Measurements from ENCODE around the gene TIAL1.

The TIAL1 gene, protein sequence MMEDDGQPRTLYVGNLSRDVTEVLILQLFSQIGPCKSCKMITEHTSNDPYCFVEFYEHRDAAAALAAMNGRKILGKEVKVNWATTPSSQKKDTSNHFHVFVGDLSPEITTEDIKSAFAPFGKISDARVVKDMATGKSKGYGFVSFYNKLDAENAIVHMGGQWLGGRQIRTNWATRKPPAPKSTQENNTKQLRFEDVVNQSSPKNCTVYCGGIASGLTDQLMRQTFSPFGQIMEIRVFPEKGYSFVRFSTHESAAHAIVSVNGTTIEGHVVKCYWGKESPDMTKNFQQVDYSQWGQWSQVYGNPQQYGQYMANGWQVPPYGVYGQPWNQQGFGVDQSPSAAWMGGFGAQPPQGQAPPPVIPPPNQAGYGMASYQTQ

GRCh38 chr10:119596537-119597404 lies at the start of gene TIAL1:
Gene TIAL1, minus strand, starts transcription at chr10:119596964. Its CDS starts 499 bp downstream, at chr10:119596465.
- H3K4me3 Mint-ChIP-seq = peak within 1 kb of the TSS; percentile 98 to 99
- H3K27me3 Mint-ChIP-seq = no peaks in the 10 kb centered on the region
- peak within 1 kb of the TSS; percentile 94 to 98 for H3K27ac Mint-ChIP-seq
- H3K9me3 Mint-ChIP-seq = peaks cover 0 to 5% of the 10 kb centered on the region in 2 donors
- DNase-seq (peak; percentile 91 to 94), ATAC-seq (peak; percentile 92)
- peaks cover 47% of the 10 kb centered on the region for H3K4me1 Mint-ChIP-seq

DNA sequence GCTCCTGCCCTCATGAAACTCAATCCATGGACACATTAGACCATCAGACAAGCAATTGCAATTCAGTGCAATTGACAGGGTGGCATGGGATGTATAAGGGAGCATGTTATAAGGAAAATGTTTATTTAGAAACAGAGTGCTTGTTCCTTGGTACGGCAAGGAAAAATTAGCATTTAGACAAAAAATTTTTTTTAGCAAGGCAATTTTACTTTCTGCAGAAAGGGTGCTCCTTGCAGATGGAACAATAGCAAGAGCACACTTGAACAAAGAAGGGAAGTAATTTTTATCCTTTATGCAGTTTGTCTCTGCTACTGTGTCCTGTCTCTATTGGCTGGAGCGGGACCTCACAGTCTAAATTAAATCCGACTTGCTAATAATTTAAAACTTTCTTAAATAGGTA lies 48.2 kb upstream of the TIAL1 start:
- H3K27ac Mint-ChIP-seq = no peak overlapping the region
- peaks cover 0 to 6% of the 10 kb centered on the region in 2 donors for H3K9me3 Mint-ChIP-seq
- DNase-seq (no peak), ATAC-seq (no peak)
- H3K4me1 Mint-ChIP-seq = peaks cover 8% of the 10 kb centered on the region
- no peak overlapping the region for H3K4me3 Mint-ChIP-seq
- H3K27me3 Mint-ChIP-seq = no peaks in the 10 kb centered on the region

- ATAC-seq (no peak), DNase-seq (no peak)
- Mint-ChIP-seq H3K4me1 (peaks cover 8% of the 10 kb centered on the region), H3K4me3 (no peak overlapping the region), H3K9me3 (peaks cover 0 to 6% of the 10 kb centered on the region in 2 donors), H3K27ac (no peak overlapping the region), H3K27me3 (no peaks in the 10 kb centered on the region)
These were observed 47.5 kb upstream of the TIAL1 start for GRCh38 chr10:119644205-119644814.

- Mint-ChIP-seq H3K27me3 (no peaks in the 10 kb centered on the region), H3K4me1 (peaks cover 8% of the 10 kb centered on the region), H3K27ac (no peak overlapping the region), H3K4me3 (no peak overlapping the region), H3K9me3 (peaks cover 0 to 6% of the 10 kb centered on the region in 2 donors)
- ATAC-seq (no peak), DNase-seq (no peak)
These were observed 46.8 kb upstream of the TIAL1 start for GRCh38 chr10:119643306-119644204.

DNA sequence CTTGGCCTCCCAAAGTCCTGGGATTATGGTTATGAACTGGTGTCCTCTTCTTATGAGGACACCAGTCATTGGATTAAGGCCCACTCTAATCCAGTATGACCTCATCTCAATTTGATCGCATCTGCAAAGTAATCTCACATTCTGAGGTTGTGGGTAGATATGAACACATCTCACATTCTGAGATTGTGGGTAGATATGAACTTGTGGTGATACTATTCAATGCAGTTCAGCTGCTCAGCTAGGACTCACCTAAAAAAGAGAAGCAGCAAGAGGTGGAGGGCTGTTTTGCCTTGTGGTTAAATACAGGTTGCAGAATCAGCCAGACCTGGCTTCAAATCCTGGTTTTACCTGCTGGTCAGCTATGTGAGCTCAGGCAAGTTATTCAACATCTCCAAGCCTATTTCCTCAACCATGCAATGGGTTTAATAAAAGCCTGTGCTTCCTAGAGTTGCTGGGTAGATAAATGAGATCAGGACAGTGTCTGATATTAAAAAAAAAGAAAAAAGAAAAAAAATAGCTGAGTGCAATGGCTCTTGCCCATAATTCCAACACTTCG lies 45.9 kb upstream of the TIAL1 start:
- no peak overlapping the region for H3K4me3 Mint-ChIP-seq
- H3K27me3 Mint-ChIP-seq = no peaks in the 10 kb centered on the region
- DNase-seq (no peak), ATAC-seq (peak; percentile 68)
- no peak overlapping the region for H3K27ac Mint-ChIP-seq
- peaks cover 0 to 6% of the 10 kb centered on the region in 2 donors for H3K9me3 Mint-ChIP-seq
- H3K4me1 Mint-ChIP-seq = peaks cover 8% of the 10 kb centered on the region

- Mint-ChIP-seq H3K27ac (no peak overlapping the region), H3K4me3 (no peak overlapping the region), H3K4me1 (peaks cover 8% of the 10 kb centered on the region), H3K9me3 (peaks cover 0 to 3% of the 10 kb centered on the region in 2 donors), H3K27me3 (no peaks in the 10 kb centered on the region)
- DNase-seq = no peak
- ATAC-seq = no peak
These were observed 44.2 kb upstream of the TIAL1 start for GRCh38 chr10:119640875-119641526.

DNA sequence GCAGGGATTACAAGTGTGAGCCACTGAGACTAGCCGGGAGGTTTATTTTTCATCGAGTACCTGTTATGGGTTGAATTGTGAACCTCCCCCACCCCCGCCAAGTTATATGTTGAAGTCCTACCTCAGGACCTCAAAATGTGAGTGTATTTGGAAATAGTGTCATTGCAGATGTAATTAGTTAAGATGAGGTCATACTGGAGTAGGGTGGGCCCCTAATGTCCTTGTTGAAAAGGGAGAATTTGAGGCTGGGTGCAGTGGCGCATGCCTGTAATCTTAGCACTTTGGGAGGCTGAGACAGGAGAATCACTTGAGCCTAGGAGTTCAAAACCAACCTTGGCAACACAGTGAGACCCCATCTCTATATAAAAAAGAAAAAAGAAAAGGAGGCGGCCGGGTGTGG lies 43.6 kb upstream of the TIAL1 start:
- peaks cover 8% of the 10 kb centered on the region for H3K4me1 Mint-ChIP-seq
- no peak overlapping the region for H3K27ac Mint-ChIP-seq
- H3K9me3 Mint-ChIP-seq = no peaks in the 10 kb centered on the region
- H3K27me3 Mint-ChIP-seq = no peaks in the 10 kb centered on the region
- H3K4me3 Mint-ChIP-seq = no peak overlapping the region
- ATAC-seq (no peak), DNase-seq (no peak)

DNA sequence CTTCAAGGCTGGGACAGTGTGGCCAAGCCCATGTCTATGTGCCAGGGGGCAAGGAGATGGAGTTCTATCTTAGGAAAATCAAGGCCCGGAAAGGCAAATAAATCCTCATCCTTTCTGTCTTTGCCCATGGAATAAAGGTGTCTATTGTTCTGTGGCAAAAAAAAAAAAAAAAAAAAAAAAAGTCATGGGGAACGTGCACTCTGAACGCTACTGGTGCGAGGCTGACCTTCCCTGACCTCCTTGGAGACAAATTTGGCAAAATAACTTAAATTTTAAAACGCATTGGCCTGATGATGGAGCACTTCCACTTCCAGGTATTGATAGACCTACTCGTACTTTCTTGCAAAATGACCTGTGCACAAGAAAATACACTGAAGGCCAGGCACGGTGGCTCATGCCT lies 42.2 kb upstream of the TIAL1 start:
- no peak for DNase-seq
- no peak for ATAC-seq
- Mint-ChIP-seq H3K4me1 (peaks cover 8% of the 10 kb centered on the region), H3K4me3 (no peak overlapping the region), H3K27me3 (no peaks in the 10 kb centered on the region), H3K9me3 (no peaks in the 10 kb centered on the region), H3K27ac (no peak overlapping the region)

DNA sequence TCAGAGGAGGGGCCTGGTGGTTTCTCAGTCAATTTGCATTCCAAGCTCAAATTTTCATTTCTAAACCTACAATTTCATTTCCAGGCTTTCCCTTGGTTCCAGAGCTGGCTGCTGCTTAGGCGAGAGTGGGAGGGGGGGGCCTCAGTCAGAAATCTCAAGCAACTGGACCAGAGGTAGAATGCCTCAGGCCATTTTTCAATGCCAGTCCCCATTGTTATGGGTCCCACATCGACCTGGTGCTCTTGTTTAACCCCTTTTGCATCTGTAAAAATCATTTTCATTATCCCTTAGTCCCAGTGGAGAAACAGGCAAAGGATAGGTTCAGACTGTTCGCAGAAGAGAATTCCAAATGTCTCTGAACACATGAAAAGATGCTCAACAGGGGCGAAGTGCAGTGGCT lies 40.9 kb upstream of the TIAL1 start:
- DNase-seq (no peak), ATAC-seq (no peak)
- H3K27me3 Mint-ChIP-seq = no peaks in the 10 kb centered on the region
- H3K4me3 Mint-ChIP-seq = no peak overlapping the region
- peaks cover 5% of the 10 kb centered on the region for H3K4me1 Mint-ChIP-seq
- no peak overlapping the region for H3K27ac Mint-ChIP-seq
- H3K9me3 Mint-ChIP-seq = no peaks in the 10 kb centered on the region

GRCh38 chr10:119634219-119634544 lies 37.4 kb upstream of the TIAL1 start:
- Mint-ChIP-seq H3K27ac (no peak overlapping the region), H3K4me1 (no peaks in the 10 kb centered on the region), H3K27me3 (no peaks in the 10 kb centered on the region), H3K9me3 (no peaks in the 10 kb centered on the region), H3K4me3 (no peak overlapping the region)
- DNase-seq (no peak), ATAC-seq (no peak)

DNA sequence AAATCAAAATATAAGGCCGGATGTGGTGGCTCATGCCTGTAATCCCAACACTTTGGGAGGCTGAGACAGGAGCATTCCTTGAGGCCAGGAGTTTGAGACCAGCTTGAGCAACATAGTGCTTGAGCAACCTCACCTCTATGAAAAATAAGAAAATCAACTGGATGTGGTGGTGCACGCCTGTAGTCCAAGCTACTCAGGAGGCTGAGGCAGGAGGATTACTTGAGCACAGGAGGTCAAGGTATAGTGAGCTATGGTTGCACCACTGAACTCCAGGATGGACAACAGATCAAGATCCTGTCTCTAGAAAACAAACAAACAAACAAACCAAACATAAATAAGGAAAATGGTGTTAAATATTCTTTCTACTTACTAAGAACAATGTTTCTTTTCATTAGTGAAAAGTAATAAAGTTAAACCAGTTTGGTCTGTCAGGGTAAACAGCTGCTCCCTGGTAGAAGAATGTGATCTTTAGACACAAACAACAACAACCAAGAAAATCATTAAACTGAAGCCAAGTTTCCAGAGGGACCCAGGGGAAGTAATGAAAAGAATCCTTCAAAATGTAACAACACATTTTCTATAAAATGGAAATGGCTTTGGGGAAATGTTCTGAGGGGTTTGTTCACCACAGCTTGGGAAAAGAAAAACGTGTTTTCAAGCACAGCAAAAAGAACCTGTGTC lies 36.9 kb upstream of the TIAL1 start:
- DNase-seq = no peak
- no peak for ATAC-seq
- H3K4me3 Mint-ChIP-seq = no peak overlapping the region
- no peak overlapping the region for H3K27ac Mint-ChIP-seq
- no peaks in the 10 kb centered on the region for H3K4me1 Mint-ChIP-seq
- H3K9me3 Mint-ChIP-seq = no peaks in the 10 kb centered on the region
- no peaks in the 10 kb centered on the region for H3K27me3 Mint-ChIP-seq

DNA sequence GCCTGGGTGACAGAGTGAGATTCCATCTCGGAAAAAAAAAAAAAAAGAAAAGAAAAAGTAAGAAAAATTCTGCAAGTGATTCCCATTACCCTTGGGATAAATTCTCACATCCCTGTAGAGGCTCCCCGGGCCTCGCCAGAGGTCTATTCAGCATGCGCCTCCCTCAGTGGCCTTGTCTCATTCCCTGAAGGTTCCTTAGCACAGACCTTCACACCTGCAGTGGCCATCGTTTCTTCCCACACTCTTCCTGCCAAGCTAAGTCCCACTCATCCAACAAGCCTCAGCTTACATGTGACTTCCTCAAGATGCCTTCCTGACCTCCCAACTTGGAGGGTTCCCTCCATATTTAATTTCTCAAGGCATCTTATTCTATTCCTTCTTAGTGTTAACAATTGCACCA lies 33.5 kb upstream of the TIAL1 start:
- Mint-ChIP-seq H3K9me3 (no peaks in the 10 kb centered on the region), H3K4me1 (no peaks in the 10 kb centered on the region), H3K27ac (no peak overlapping the region), H3K27me3 (no peaks in the 10 kb centered on the region), H3K4me3 (no peak overlapping the region)
- ATAC-seq = no peak
- DNase-seq = no peak

GRCh38 chr10:119625570-119626280 lies 29.0 kb upstream of the TIAL1 start:
- peak; percentile 69 for ATAC-seq
- no peaks in the 10 kb centered on the region for H3K27me3 Mint-ChIP-seq

DNA sequence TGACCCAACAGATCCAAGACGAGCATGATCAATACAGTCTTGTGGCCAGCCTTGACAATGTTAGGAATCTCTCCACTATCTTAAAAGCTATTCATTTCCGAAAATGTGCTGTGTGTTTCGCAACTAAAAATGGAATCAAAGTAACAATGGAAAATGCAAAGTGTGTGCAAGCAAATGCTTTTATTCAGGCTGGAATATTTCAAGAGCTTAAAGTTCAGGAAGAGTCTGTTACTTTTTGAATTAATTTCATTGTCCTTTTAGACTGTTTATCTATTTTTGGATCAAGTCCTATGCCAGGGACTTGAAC lies 24.3 kb upstream of the TIAL1 start:
- Mint-ChIP-seq H3K27ac (no peak overlapping the region), H3K4me1 (peaks cover 11% of the 10 kb centered on the region), H3K9me3 (no peaks in the 10 kb centered on the region), H3K4me3 (no peak overlapping the region), H3K27me3 (no peaks in the 10 kb centered on the region)
- DNase-seq (no peak), ATAC-seq (no peak)

More at GRCh38 chr10:119625570-119626280, 29.0 kb upstream of the TIAL1 start:
- DNase-seq = no peak
- H3K27ac Mint-ChIP-seq = no peak overlapping the region
- H3K4me3 Mint-ChIP-seq = no peak overlapping the region
- H3K9me3 Mint-ChIP-seq = no peaks in the 10 kb centered on the region
- peaks cover 4% of the 10 kb centered on the region for H3K4me1 Mint-ChIP-seq
